GM18511 (cell line): ENCODE data around the gene DIP2A.
A peak's percentile ranks its signal among the peaks of the same experiment; 100 is the strongest.

Experiments used
- ATAC-seq: cut with Tn5 transposase; IDR thresholded peaks from one replicate; pipeline ENCODE4 v1.9.1; 2021; ENCODE audit warnings: mild to moderate bottlenecking, moderate library complexity; ENCODE audit not compliant: unreplicated experiment

The DIP2A gene

GRCh38 chr21:46458315-46459023 is at the start of gene DIP2A:
TSS of gene DIP2A (plus strand) at chr21:46458891. CDS start at chr21:46459132, 241 bp downstream.
- peak; percentile 93 for ATAC-seq

GRCh38 chr21:46409641-46410406 is 48.9 kb upstream of the DIP2A start:
- ATAC-seq = no peak

GRCh38 chr21:46410516-46410915 is 48.2 kb upstream of the DIP2A start:
- ATAC-seq = no peak

GRCh38 chr21:46411236-46411635 is 47.5 kb upstream of the DIP2A start:
- no peak for ATAC-seq

GRCh38 chr21:46411691-46412090 is 47.0 kb upstream of the DIP2A start:
- no peak for ATAC-seq

GRCh38 chr21:46412521-46413364 is 45.9 kb upstream of the DIP2A start:
- no peak for ATAC-seq

GRCh38 chr21:46413365-46413696 is 45.4 kb upstream of the DIP2A start:
- ATAC-seq = no peak

- no peak for ATAC-seq
Observed at GRCh38 chr21:46414965-46415275, 43.8 kb upstream of the DIP2A start.

GRCh38 chr21:46416551-46416950 is 42.1 kb upstream of the DIP2A start:
- ATAC-seq = no peak

GRCh38 chr21:46418265-46418946 is 40.3 kb upstream of the DIP2A start:
- no peak for ATAC-seq

GRCh38 chr21:46420241-46421190 is 38.2 kb upstream of the DIP2A start:
- no peak for ATAC-seq

- ATAC-seq = no peak
Observed at GRCh38 chr21:46421191-46421750, 37.4 kb upstream of the DIP2A start.

- ATAC-seq = no peak
Observed at GRCh38 chr21:46421756-46422555, 36.7 kb upstream of the DIP2A start.

- no peak for ATAC-seq
Observed at GRCh38 chr21:46422636-46423241, 36.0 kb upstream of the DIP2A start.

- ATAC-seq = no peak
Observed at GRCh38 chr21:46423546-46424038, 35.1 kb upstream of the DIP2A start.

- ATAC-seq = no peak
Observed at GRCh38 chr21:46424039-46424591, 34.6 kb upstream of the DIP2A start.

GRCh38 chr21:46424621-46425020 is 34.1 kb upstream of the DIP2A start:
- ATAC-seq = no peak

GRCh38 chr21:46425041-46425440 is 33.6 kb upstream of the DIP2A start:
- ATAC-seq = no peak
